ENCODE data around the gene TBKBP1.
A peak's percentile ranks its signal among the peaks of the same experiment; 100 is the strongest.

TBKBP1 gene

DNA sequence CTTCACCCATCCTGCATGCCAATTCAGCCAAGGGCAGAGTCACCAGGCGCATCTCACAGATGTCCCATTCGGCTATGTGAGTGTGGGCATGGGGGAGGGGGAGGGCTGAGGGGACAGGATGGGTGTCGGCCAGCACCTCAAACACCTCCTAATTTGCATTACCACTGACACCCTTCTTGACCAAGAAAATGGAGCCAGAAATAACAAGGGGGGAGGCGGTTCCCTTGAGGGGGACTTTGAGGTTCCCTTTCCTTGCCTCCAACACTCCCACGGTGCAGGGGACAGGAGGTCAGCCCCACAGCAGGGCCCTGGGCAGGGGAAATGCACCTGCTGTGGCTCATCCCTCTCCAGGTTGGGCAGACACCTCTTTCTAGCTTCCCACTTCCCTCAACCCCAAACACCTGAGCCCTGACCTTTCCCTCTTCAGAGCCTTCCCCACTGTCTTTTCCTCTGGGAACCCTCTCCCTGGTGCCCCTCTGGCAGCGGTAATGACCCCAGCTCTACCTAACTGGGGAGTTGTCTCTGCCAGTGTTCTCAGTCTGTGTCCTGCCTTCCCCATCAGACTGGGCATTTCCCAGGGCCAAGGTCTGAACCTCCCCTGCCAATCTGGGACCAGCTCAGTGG lies 20.9 kb downstream of the TBKBP1 start:
- no peak for DNase-seq (ENCODE audit: low read depth in 2 of 2)

- no peak for DNase-seq (ENCODE audit: low read depth in 2 of 2)
These were observed 21.8 kb downstream of the TBKBP1 start for GRCh38 chr17:47715669-47716325.

DNA sequence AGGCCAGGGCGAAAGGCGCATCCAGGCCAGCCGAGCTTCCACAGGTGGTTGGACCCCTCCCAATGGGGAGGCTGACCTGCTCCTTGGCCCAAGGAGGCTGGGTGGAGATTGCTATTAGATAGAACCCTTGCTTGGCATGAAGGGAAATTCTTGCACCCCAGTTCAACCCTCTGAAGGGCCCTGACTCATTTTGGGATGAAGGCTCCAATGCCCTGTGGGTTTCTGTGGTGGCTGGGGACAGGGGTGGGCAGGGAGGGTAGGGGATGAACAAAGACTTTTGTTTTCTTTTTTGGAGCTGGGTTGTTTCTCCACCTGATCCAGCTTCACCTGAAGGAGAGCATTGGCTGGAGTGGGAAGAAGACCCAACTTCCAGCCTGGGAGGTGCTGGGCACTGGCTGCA lies 22.4 kb downstream of the TBKBP1 start:
- no peak for DNase-seq (ENCODE audit: low read depth in 2 of 2)

GRCh38 chr17:47717261-47717697 lies 23.3 kb downstream of the TBKBP1 start:
- DNase-seq (ENCODE audit: low read depth in 2 of 2): no peak

DNA sequence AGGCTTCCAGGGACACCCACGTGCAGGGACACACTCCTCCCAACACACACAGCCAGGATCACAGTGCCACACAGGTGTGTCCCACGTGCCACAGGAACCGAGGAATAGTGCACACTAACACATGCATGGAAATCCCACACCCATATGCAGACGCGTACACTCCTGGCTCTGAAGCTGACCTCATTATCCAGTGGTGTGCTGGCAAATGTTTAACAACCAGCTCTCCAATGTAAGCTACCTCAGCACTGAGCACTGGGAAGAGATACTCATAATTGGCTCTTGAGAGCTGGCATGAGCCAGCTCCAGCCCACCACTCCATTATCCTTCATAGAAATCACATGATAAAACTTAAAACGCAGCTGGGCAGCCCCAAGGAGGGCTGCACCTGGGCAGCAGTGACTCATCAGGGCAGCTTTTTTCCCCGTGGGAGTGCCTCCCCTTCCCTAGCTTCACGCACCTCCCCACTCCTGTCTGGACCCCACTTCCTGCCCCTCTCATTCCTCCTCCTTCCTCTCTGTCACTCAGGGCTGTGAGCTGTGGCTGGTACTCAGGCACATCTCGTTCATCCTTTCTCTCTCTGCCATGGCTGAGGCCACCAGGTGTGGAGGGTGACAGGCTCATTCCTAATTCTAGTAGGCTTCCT lies 24.1 kb downstream of the TBKBP1 start:
- DNase-seq (ENCODE audit: low read depth in 2 of 2): peak in 1 of 2 donors; percentile 71

DNA sequence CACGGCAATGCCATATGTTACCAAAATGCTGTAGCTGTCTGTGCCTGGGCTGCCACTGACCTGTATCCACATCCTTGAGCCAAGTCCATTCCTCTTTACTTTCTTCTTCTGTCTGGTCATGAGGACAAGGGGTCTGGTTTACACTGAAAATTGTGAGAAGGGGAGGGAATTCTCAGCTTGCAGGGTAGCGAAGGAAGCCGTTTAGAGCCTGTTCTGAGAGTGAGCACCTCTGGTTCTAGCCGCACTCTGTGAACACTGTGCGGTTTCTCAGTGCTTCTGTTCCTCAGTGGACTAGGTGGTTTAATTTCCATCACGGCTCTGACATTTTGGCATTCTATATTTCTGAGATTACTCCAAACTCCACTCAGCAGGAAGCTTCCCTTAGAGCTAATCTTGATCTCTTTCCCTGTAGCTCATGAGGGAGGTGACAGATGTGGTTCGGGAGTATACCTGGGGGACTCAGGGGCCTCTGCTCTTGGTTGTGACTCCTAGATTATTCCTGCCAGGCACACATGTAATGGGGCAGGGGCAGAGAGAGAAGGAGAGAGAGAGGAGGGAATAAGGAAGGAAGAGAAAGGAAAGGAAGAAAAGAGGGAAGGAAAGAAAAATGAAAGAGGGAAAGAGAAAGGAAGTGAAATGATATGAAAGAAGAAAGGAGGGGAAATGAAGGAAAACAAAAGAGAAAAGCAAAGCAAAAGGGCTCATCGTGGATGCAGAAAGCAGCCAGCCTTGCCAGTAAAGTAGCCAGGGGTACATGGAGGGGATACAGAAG lies 24.9 kb downstream of the TBKBP1 start:
- no peak for DNase-seq (ENCODE audit: low read depth in 2 of 2)

DNA sequence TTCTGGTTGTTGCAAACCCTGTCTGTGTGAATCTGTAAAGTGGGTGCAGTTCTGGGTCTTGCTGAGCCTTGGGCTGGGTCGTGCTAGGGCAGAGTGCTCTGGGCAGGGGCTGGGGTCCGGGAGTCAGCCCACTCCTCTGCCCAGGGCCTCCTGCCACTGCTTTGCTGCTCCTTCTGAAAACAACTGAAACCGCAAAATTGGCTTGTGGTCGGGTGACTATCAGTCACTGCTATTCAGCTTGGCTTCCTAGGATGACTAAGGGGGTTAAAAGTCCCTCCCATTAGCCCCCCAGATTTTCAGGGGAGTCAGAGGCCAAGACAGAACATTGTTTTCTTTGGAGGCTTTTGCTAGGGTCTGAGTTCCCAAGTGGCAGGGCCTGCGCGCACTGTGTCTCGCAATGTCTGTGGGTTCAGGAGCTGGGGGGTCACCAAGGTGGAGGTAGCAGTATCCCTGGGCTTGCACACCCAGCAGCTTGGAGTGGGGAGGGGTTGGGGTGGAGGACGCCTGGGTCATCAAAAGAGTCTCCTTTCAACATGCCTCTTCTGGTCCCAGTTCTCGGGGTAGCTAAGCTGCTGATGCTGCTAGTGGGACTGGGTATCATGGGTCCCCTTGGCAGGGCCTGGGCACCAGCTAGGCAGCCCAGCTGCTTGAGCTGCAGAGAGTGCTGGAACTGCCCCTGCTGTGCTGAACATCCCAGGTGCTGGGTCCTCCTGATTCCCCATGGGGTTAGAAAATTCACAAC lies 25.6 kb downstream of the TBKBP1 start:
- peak; percentile 50 to 77 for DNase-seq (ENCODE audit: low read depth in 2 of 2)

- DNase-seq (ENCODE audit: low read depth in 2 of 2): no peak
These were observed 26.2 kb downstream of the TBKBP1 start for GRCh38 chr17:47720196-47720595.

DNA sequence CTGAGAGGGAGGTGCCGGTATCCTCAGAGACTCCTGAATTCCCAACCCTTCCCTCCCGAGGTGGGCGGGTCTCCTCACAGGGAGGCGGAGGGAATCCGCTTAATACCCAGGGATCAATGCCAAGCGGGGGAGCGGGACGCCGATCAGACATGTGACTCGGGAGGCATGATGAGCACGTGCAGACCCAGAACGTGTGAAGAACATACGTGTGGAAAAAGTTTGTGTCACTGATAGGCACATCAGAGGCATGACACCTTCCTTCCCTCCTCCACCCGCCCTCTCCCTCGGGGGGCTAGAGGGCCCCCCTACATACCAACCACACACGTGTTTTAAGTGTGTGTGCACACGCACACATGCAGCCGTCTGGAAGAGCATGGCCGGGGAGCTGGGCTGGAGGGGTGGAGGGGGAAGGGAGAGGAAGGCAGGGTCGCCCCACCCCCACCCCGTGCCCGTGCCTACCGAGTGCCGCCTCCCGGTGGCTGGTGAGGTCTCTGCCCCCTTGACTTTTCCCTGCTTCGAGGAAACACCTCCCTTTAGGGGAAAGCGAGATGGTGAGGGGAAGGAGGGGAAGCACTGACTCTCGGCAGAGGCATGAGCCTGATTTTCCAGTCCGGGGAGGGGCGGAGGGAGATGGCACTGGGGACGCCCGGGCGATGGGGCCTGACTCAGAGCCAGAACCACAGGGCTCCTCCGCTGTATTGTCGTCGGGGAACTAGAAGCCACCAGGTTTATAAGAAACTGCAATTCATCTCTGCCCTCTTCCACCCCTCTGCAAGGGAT lies 27.0 kb downstream of the TBKBP1 start:
- peak; percentile 94 to 98 for DNase-seq (ENCODE audit: low read depth in 2 of 2)

DNA sequence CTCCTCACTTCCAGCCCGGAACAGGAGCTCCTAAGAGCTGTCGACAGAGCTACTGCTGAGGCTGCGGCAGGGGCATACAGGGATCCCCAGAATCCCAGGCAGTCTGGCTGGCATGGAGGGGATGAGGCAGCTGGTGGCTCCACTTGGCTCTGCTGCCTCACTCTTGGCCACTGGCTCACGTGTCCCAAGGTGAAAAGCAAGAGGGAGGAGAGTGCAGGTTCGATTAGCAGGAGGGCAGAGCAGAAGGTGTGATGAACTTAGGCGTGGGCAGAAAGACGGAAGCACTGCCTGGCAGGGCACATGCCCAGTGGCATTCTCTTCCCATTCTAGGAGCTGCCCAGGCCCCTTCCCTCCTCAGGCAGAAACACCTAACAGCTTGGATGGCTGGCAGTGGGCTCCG lies 27.8 kb downstream of the TBKBP1 start:
- DNase-seq (ENCODE audit: low read depth in 2 of 2): no peak

DNA sequence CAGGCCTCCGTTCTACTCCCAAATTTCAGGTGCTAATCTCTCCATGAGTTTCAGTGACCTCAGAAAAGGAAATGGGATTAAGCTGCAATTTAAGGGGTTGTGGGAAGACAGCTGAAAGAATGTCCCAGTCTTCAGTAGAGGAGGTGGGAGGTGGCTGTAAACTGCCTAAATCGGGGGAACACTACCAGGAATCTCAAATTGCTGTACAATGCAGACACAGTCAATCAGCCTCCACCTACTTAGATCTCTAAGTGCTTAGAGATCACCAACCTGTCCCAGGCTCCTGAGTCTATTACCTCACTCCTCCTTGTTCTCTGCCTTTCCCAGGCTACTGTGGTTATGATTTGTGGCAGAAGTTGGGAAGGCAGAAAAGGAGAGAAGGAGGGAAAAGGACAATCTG lies 30.7 kb downstream of the TBKBP1 start:
- DNase-seq (ENCODE audit: low read depth in 2 of 2): no peak

DNA sequence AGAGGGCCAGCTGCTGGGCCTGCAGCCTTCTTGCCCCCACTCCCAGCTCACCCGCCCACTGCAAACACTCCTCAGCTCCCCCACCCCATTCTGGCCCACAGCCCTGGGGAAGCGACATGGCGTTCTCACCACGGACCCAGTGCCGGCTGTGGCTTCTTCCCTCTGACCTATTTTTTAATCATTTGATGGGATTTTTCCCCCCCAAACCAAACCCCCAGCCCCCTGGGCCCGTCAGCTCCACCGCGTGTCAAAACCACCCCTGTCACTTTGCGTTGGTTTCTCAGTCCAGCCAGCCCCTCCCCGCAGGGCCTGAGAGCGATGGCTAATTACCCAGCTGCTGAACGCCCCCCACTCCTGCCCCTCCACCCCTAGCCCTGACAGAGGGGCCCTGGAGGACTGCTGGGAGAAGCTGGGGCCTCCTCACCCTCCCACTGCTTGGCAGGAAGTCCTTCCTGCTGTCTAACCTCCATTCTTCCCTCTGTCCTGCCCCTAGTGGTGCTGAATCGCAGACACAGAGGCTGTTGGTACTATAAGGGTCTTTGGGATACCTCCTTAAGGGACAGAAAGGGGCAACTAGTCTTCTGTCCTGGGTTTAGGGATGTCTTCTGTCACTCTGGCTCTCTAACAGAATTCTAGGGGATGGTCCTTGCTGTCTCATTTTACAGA lies 31.6 kb downstream of the TBKBP1 start:
- no peak for DNase-seq (ENCODE audit: low read depth in 2 of 2)

DNA sequence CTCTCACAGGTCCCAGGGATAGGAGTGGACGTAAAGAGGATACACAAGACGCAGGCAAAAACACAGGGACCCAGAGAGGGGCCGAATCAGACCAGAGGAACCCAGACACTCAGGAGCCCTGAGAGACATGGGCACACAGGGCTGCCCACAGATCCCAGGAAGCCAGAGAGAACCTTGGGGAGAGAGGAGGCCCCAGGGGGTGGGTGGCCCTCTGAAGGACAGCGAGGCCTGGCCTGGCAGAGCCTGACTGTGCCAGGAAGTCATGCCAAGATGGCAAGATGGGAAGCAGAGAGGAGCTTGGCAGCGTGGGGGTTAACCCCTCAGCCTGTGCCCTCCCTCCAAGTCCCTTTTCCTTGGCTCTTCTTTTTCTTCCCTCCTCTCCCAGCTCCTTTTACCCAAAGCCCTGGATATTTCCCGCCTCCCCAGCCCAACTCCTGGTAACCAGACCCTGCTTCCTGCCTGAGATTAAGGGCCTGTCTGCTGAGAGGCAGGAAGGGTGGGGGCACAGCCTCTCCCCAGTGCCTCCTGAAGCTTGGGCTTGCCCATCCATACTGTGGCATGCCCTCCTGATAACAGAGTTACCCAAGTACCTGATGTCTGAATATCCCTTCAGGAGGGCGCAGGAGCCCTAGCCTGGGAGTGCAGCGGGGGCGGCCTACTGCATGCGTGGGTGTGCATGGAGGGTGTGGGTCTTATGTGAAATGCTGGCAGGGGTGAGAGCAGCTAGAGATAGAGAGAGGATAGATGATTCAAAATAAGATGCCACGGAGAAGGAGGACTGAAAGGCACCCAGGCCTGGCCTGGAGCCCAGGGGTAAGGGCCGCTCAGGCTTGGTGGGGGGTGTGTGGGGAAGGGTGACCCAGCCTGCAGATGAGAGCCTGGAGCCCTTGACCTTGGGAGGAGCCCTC lies 33.1 kb downstream of the TBKBP1 start:
- no peak for DNase-seq (ENCODE audit: low read depth in 2 of 2)

DNA sequence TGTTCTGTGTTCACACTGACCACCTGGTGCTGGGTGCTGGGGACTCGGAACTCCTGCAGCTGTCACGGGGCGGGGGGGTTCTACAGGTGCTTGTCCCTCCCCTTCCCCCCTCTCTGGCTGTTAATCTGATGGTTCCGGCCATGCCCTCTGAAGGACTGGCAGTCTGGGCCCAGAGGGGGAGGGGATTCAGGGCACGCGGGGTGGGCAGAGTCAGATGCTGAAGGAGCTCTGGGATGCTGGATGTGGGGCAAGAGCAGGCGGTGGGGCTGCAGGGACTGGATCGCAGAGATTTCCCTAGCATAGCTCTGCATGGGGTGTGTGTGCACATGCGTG lies 33.7 kb downstream of the TBKBP1 start:
- no peak for DNase-seq (ENCODE audit: low read depth in 2 of 2)

- DNase-seq (ENCODE audit: low read depth in 2 of 2): no peak
These were observed 34.4 kb downstream of the TBKBP1 start for GRCh38 chr17:47728214-47728877.

GRCh38 chr17:47729476-47729875 lies 35.5 kb downstream of the TBKBP1 start:
- DNase-seq (ENCODE audit: low read depth in 2 of 2): no peak

DNA sequence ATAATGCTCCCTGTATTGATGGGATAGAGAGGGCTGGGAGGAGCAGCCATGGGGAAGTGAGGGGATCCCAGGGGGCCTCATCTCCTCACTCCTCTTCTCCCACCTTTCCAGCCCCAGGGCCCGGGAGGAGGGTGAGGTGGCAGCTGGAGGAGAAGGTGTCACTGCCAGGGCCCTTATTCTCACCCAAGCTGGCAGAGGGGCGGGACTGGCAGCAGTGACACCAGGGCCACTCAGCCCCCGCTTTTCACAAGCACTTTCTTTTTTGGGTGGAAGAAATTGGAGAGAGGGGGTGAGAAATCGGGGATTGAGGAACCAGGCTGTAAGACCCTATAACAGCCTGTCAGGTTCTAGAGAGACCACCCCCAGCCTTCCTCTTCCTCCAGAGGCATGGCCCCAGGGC lies 36.7 kb downstream of the TBKBP1 start:
- DNase-seq (ENCODE audit: low read depth in 2 of 2): no peak

DNA sequence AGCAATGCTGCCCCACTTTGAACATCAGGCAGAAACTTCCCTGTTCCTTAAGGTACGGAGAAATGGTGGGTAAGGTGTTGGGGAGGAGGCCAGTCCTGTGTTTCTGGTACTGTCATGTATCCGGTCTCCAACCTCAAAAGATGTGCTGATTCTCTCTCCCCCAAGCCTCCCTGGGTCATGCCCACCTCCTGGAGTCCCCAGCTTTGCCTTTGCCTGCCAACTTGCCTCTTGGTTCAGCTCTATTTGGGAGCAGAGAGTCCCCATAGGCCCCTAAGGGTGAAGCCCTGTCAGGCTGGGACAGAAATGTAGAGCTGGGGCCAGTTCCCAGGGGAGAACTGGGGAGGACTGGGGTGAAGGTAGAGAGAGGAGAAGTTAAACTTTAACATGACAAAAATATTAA lies 37.4 kb downstream of the TBKBP1 start:
- DNase-seq (ENCODE audit: low read depth in 2 of 2): no peak
